Upper lobe of left lung (tissue), 6 donors: ENCODE measurements around the gene RGR. TPM values are rescaled to one million over a fixed set of nuclear protein-coding genes. Genes with fewer than 3 reads are reported as not detected.

Source experiments
- ATAC-seq, 2 donors: fragments of 200-7000 bp; cut with Tn5 transposase; one replicate each; pipeline ENCODE4 v1.9.1; 2022; ENCODE audit warnings: mild to moderate bottlenecking in 2 of 2, moderate library complexity in 2 of 2; ENCODE audit not compliant: low FRiP score in 2 of 2
- DNase-seq, 2 donors: peaks; one replicate each; pipeline ENCODE4 v3.0.0-alpha.2; 2019 to 2020
- H3K27ac ChIP-seq, 4 donors: fragments of 200-600 bp; sonication (generic); one replicate each; pipeline ENCODE4 v1.5.1; 2016 to 2019
- H3K27me3 ChIP-seq, 4 donors: fragments of 200-600 bp; sonication (generic); one replicate each; pipeline ENCODE4 v1.5.1; 2017 to 2019
- H3K36me3 ChIP-seq, 4 donors: fragments of 200-600 bp; sonication (generic); one replicate each; pipeline ENCODE4 v1.5.1; 2016 to 2019
- H3K4me1 ChIP-seq, 4 donors: fragments of 200-600 bp; sonication (generic); one replicate each; pipeline ENCODE4 v1.5.1; 2018 to 2019
- H3K4me3 ChIP-seq, 4 donors: fragments of 200-600 bp; sonication (generic); one replicate each; pipeline ENCODE4 v1.5.1; 2017 to 2019; ENCODE audit warnings: mild to moderate bottlenecking in 2 of 4, moderate library complexity in 1 of 4
- H3K9me3 ChIP-seq, 4 donors: fragments of 200-600 bp; sonication (generic); one replicate each; pipeline ENCODE4 v1.5.1; 2018 to 2019
- CTCF ChIP-seq, 6 experiments: fragments of 450-650 bp in 4 of 6; fragments of 200-600 bp in 2 of 6; sonication (generic) in 2 of 6; IDR thresholded peaks; one replicate each; pipeline ENCODE4 v1.5.1; 2016 to 2019; ENCODE audit warnings: antibody characterized with exemption in 6 of 6
- EP300 ChIP-seq, 4 donors: sonication (generic); formaldehyde crosslinking; IDR thresholded peaks; one replicate each; pipeline ENCODE4 v1.5.1; 2017; ENCODE audit warnings: antibody characterized with exemption in 4 of 4, control low read depth in 2 of 4
- POLR2A ChIP-seq, 4 donors: fragments of 450-650 bp; IDR thresholded peaks; one replicate each; pipeline ENCODE4 v1.5.1; 2016 to 2017; ENCODE audit warnings: antibody characterized with exemption in 4 of 4, mild to moderate bottlenecking in 2 of 4
- POLR2AphosphoS5 ChIP-seq, 2 donors: sonication (generic); formaldehyde crosslinking; IDR thresholded peaks; one replicate each; pipeline ENCODE4 v1.5.1; 2017; ENCODE audit warnings: antibody characterized with exemption in 2 of 2
- WGBS, 2 donors: methylation state at CpG; one replicate each; pipeline ENCODE4 v1.1.5; 2017 to 2018; 5-methylcytosine and 5-hydroxymethylcytosine counted together
- total RNA-seq, 6 donors: library from RNA; depleted of rRNA in 4 of 6; stranded (reverse); fragments of >200 nt in 4 of 6; gene quantifications; one replicate each; pipeline versions ENCODE4 v1.1.0 to v1.2.1, GENCODE V29; 2016 to 2021
- donor health status: DM: no; HTN: no; CAD: no; lungs with moderate emphysema.
- donor health status: DM: no; HTN: yes; CAD: no; lungs with severe emphysema.

Gene RGR
- total RNA-seq, 6 donors from 2014 or later = 0.49 to 14.7 (median 0.91) TPM; not detected in 3

- no peak overlapping the region for H3K4me3 ChIP-seq
- WGBS, 2 donors = 67 to 72% methylated on average over 6 of the region's 6 CpGs
- H3K4me1 ChIP-seq = no peaks in the 10 kb centered on the region
- H3K27ac ChIP-seq = no peak overlapping the region
- DNase-seq = no peak
- H3K9me3 ChIP-seq = no peaks in the 10 kb centered on the region
- no peaks in the 10 kb centered on the region for H3K27me3 ChIP-seq
- no peaks in the 10 kb centered on the region for H3K36me3 ChIP-seq
- no peak for ATAC-seq
- TF ChIP-seq CTCF (IDR thresholded peaks at IDR 0.05) = no peak
- no peak for TF ChIP-seq POLR2AphosphoS5 (IDR thresholded peaks at IDR 0.05)
- no peak for TF ChIP-seq POLR2A (IDR thresholded peaks at IDR 0.05)
- no peak for TF ChIP-seq EP300 (IDR thresholded peaks at IDR 0.05)
These were observed 38.9 kb upstream of the RGR start for GRCh38 chr10:84205853-84206525.

- no peaks in the 10 kb centered on the region for H3K4me1 ChIP-seq
- H3K36me3 ChIP-seq = no peaks in the 10 kb centered on the region
- TF ChIP-seq CTCF (IDR thresholded peaks at IDR 0.05) (no peak), POLR2AphosphoS5 (IDR thresholded peaks at IDR 0.05) (no peak), POLR2A (IDR thresholded peaks at IDR 0.05) (no peak), EP300 (IDR thresholded peaks at IDR 0.05) (no peak)
- no peak overlapping the region for H3K4me3 ChIP-seq
- H3K27ac ChIP-seq = no peak overlapping the region
- H3K9me3 ChIP-seq = no peaks in the 10 kb centered on the region
- no peaks in the 10 kb centered on the region for H3K27me3 ChIP-seq
- ATAC-seq (no peak), DNase-seq (no peak)
- WGBS, 2 donors = 84 to 89% methylated on average over 7 to 10 of the region's 10 CpGs
These were observed 36.8 kb upstream of the RGR start for GRCh38 chr10:84208023-84208422.

- TF ChIP-seq POLR2A (IDR thresholded peaks at IDR 0.05) (no peak), CTCF (IDR thresholded peaks at IDR 0.05) (no peak), EP300 (IDR thresholded peaks at IDR 0.05) (no peak), POLR2AphosphoS5 (IDR thresholded peaks at IDR 0.05) (no peak)
- 81 to 88% methylated on average over 2 of the region's 2 CpGs for WGBS, 2 donors
- H3K27me3 ChIP-seq = no peaks in the 10 kb centered on the region
- ATAC-seq (no peak), DNase-seq (no peak)
- H3K4me1 ChIP-seq = no peaks in the 10 kb centered on the region
- H3K9me3 ChIP-seq = no peaks in the 10 kb centered on the region
- H3K27ac ChIP-seq = no peak overlapping the region
- no peak overlapping the region for H3K4me3 ChIP-seq
- H3K36me3 ChIP-seq = no peaks in the 10 kb centered on the region
These were observed 33.3 kb upstream of the RGR start for GRCh38 chr10:84211566-84211965.

- TF ChIP-seq POLR2AphosphoS5 (IDR thresholded peaks at IDR 0.05) (no peak), POLR2A (IDR thresholded peaks at IDR 0.05) (no peak), EP300 (IDR thresholded peaks at IDR 0.05) (no peak), CTCF (IDR thresholded peaks at IDR 0.05) (no peak)
- Histone ChIP-seq H3K4me1 (no peaks in the 10 kb centered on the region), H3K36me3 (no peaks in the 10 kb centered on the region), H3K27me3 (no peaks in the 10 kb centered on the region), H3K9me3 (no peaks in the 10 kb centered on the region), H3K4me3 (no peak overlapping the region), H3K27ac (no peak overlapping the region)
- whole genome bisulfite sequencing, 2 donors = 75 to 83% methylated on average over 5 of the region's 5 CpGs
- ATAC-seq = no peak
- no peak for DNase-seq
These were observed 32.8 kb upstream of the RGR start for GRCh38 chr10:84212014-84212413.

GRCh38 chr10:84213076-84213475 is 31.8 kb upstream of the RGR start:
- H3K27me3 ChIP-seq = no peaks in the 10 kb centered on the region
- no peak overlapping the region for H3K4me3 ChIP-seq
- H3K27ac ChIP-seq = no peak overlapping the region
- DNase-seq (no peak), ATAC-seq (no peak)
- no peaks in the 10 kb centered on the region for H3K4me1 ChIP-seq
- 86 to 100% methylated on average over 6 to 11 of the region's 11 CpGs for WGBS, 2 donors
- no peaks in the 10 kb centered on the region for H3K9me3 ChIP-seq
- no peak for TF ChIP-seq CTCF (IDR thresholded peaks at IDR 0.05)
- TF ChIP-seq POLR2A (IDR thresholded peaks at IDR 0.05) = no peak
- TF ChIP-seq EP300 (IDR thresholded peaks at IDR 0.05) = no peak
- TF ChIP-seq POLR2AphosphoS5 (IDR thresholded peaks at IDR 0.05) = no peak
- H3K36me3 ChIP-seq = no peaks in the 10 kb centered on the region
